Activated T-helper 17 cell treated with anti-CD3 and anti-CD28 coated beads, Interleukin-2, amount 50 U/mL, for 72 hours (primary cell): Measurements from ENCODE around the gene SAMD13. TPM values are rescaled to one million over a fixed set of nuclear protein-coding genes. Genes with fewer than 3 reads are reported as not detected.

Experiments used
- ATAC-seq: fragments of 150-1000 bp; cut with Tn5 transposase; replicated peaks from 2 replicates; pipeline ENCODE4 v1.10.0; 2021; ENCODE audit warnings: mild to moderate bottlenecking, moderate library complexity
- H3K27ac Mint-ChIP-seq: one replicate; pipeline ENCODE4 v1.8.0; 2022; ENCODE audit warnings: mixed read lengths
- H3K27me3 Mint-ChIP-seq: one replicate; pipeline ENCODE4 v1.8.0; 2022; ENCODE audit warnings: mixed read lengths
- H3K36me3 Mint-ChIP-seq: one replicate; pipeline ENCODE4 v1.8.0; 2022; ENCODE audit warnings: low read depth, mild to moderate bottlenecking, mixed read lengths
- H3K4me1 Mint-ChIP-seq: one replicate; pipeline ENCODE4 v1.8.0; 2022; ENCODE audit warnings: mixed read lengths
- H3K4me3 Mint-ChIP-seq: one replicate; pipeline ENCODE4 v1.8.0; 2022; ENCODE audit warnings: mild to moderate bottlenecking, mixed read lengths
- H3K9me3 Mint-ChIP-seq: one replicate; pipeline ENCODE4 v1.8.0; 2022; ENCODE audit warnings: mixed read lengths
- total RNA-seq, 2 donors: library from RNA; stranded (reverse); gene quantifications; one replicate each; pipeline ENCODE4 v1.2.3, GENCODE V29; 2022

Gene SAMD13
- total RNA-seq, 2 donors from 2014 or later = not detected

- Mint-ChIP-seq H3K36me3 (no peaks in the 10 kb centered on the region), H3K27me3 (no peaks in the 10 kb centered on the region), H3K9me3 (no peaks in the 10 kb centered on the region), H3K4me3 (no peak overlapping the region), H3K27ac (no peak overlapping the region), H3K4me1 (no peaks in the 10 kb centered on the region)
- peak; percentile 92 for ATAC-seq
Observed at GRCh38 chr1:84365225-84366221, 64.0 kb downstream of the SAMD13 start.

DNA sequence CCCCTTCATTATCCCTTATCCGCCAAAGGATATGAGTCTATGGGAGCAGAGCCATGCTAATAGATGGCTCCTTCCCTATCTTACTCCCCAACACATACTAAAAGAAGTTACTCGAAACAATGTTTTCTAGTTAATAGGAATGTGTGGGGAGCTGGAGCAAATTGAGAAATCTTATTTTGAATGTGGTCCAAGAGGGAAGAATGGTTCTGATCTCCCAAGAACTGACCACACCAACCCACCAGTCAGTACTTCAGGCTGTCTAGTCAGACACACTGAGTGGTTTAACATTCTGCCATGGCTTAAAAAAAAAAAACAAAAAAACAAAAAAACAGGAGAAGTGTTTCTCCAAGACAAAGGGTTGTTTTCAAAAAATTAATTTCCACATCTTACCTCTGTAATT lies 65.3 kb downstream of the SAMD13 start:
- Mint-ChIP-seq H3K27ac (no peak overlapping the region), H3K4me3 (no peak overlapping the region), H3K4me1 (no peaks in the 10 kb centered on the region), H3K36me3 (no peaks in the 10 kb centered on the region), H3K9me3 (no peaks in the 10 kb centered on the region), H3K27me3 (no peaks in the 10 kb centered on the region)
- no peak for ATAC-seq

GRCh38 chr1:84367219-84367618 lies 65.7 kb downstream of the SAMD13 start:
- Mint-ChIP-seq H3K4me3 (no peak overlapping the region), H3K27ac (no peak overlapping the region), H3K9me3 (no peaks in the 10 kb centered on the region), H3K27me3 (no peaks in the 10 kb centered on the region), H3K36me3 (no peaks in the 10 kb centered on the region), H3K4me1 (no peaks in the 10 kb centered on the region)
- no peak for ATAC-seq

- no peaks in the 10 kb centered on the region for H3K9me3 Mint-ChIP-seq
- no peak overlapping the region for H3K4me3 Mint-ChIP-seq
- no peaks in the 10 kb centered on the region for H3K36me3 Mint-ChIP-seq
- no peak for ATAC-seq
- H3K27ac Mint-ChIP-seq = no peak overlapping the region
- no peaks in the 10 kb centered on the region for H3K27me3 Mint-ChIP-seq
- no peaks in the 10 kb centered on the region for H3K4me1 Mint-ChIP-seq
Observed at GRCh38 chr1:84368441-84368840, 66.9 kb downstream of the SAMD13 start.

- no peak for ATAC-seq
- Mint-ChIP-seq H3K27me3 (no peaks in the 10 kb centered on the region), H3K9me3 (no peaks in the 10 kb centered on the region), H3K27ac (no peak overlapping the region), H3K4me1 (no peaks in the 10 kb centered on the region), H3K4me3 (no peak overlapping the region), H3K36me3 (no peaks in the 10 kb centered on the region)
Observed at GRCh38 chr1:84370266-84370665, 68.8 kb downstream of the SAMD13 start.

- no peak for ATAC-seq
- Mint-ChIP-seq H3K27ac (no peak overlapping the region), H3K27me3 (no peaks in the 10 kb centered on the region), H3K4me3 (no peak overlapping the region), H3K9me3 (no peaks in the 10 kb centered on the region), H3K36me3 (no peaks in the 10 kb centered on the region), H3K4me1 (no peaks in the 10 kb centered on the region)
Observed at GRCh38 chr1:84370831-84371394, 69.4 kb downstream of the SAMD13 start.

DNA sequence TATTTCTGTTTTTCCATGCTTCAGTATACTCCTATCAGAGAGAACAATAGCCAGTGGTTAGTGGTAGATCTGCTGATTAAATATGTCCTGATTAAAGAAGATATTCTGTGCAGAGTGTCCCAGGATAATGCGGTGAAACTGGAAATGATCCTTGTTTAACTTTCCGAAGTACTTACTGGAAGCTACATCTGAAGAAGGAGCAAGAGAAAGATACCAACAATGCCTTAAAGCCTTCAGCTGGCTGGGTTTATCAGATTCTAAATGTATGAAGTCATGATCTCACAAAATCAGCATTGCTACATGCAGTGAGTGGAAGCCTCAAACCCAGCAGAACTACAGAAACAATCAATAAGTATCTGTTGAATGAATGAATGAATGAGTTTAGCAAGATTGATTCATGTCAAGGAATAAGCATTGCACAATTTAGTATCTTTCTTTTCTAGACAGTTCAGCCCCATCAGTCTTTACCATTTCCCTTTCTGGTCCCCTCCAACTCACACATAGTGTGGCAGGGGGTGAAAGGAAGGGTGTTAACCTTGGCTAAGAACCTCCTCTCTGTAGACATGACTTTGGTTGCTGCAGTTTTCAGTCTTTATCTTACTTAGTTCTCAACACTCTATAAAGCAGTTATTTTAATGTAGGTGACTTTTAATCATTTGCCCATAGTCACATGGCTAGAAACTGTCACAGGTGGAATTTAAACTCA lies 72.1 kb downstream of the SAMD13 start:
- Mint-ChIP-seq H3K4me1 (no peaks in the 10 kb centered on the region), H3K36me3 (no peaks in the 10 kb centered on the region), H3K27ac (no peak overlapping the region), H3K27me3 (no peaks in the 10 kb centered on the region), H3K9me3 (no peaks in the 10 kb centered on the region), H3K4me3 (no peak overlapping the region)
- no peak for ATAC-seq

- ATAC-seq = no peak
- H3K36me3 Mint-ChIP-seq = no peaks in the 10 kb centered on the region
- no peaks in the 10 kb centered on the region for H3K27me3 Mint-ChIP-seq
Observed at GRCh38 chr1:84374991-84375696, 73.6 kb downstream of the SAMD13 start.

GRCh38 chr1:84376000-84376910 lies 74.7 kb downstream of the SAMD13 start:
- no peak for ATAC-seq
- Mint-ChIP-seq H3K9me3 (no peaks in the 10 kb centered on the region), H3K27me3 (no peaks in the 10 kb centered on the region), H3K36me3 (no peaks in the 10 kb centered on the region), H3K4me1 (no peaks in the 10 kb centered on the region), H3K27ac (no peak overlapping the region), H3K4me3 (no peak overlapping the region)

More at GRCh38 chr1:84374991-84375696, 73.6 kb downstream of the SAMD13 start:
- no peak overlapping the region for H3K27ac Mint-ChIP-seq
- no peaks in the 10 kb centered on the region for H3K9me3 Mint-ChIP-seq
- no peaks in the 10 kb centered on the region for H3K4me1 Mint-ChIP-seq
- H3K4me3 Mint-ChIP-seq = no peak overlapping the region

GRCh38 chr1:84377480-84378095 lies 76.1 kb downstream of the SAMD13 start:
- Mint-ChIP-seq H3K4me3 (no peak overlapping the region), H3K27ac (no peak overlapping the region), H3K27me3 (peaks cover 5% of the 10 kb centered on the region), H3K4me1 (no peaks in the 10 kb centered on the region), H3K9me3 (no peaks in the 10 kb centered on the region), H3K36me3 (no peaks in the 10 kb centered on the region)
- no peak for ATAC-seq

DNA sequence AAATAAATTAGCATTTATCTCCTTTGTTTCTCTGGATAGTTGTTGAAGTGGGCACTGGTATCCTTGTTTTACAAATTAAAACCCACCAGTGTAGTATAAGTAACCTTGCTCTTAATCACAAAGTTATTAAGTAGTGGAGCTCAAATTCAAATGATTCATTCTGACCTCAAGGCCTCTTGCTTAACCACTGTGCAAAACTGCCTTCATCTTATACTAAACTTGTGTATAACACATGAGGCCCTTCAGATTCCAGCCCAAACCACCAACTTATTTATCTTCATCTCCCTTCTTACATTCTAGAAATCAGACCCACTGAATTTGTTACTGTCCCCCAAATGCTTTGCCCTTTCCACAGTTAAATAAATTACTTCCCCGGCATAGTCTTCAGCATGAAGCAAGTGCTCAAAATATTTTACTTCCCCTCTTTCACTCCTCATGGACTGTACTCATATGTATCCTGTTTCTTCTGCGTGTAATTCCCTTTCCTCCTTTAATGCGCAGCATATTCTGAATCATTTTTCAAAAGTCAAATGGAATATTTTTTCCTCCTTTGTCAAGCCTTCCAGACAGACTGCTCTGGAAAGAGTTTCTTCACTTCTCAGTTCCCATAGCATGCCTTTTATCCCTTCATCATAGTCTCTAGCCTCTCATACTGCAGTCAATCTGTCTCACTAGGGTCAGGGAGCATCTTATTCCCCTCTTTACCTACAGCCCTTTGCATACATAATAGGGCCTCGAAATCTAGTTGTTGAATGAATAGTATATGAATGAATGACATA lies 77.8 kb downstream of the SAMD13 start:
- ATAC-seq = no peak
- H3K36me3 Mint-ChIP-seq = no peaks in the 10 kb centered on the region
- H3K4me1 Mint-ChIP-seq = no peaks in the 10 kb centered on the region
- no peak overlapping the region for H3K4me3 Mint-ChIP-seq
- H3K27me3 Mint-ChIP-seq = peaks cover 9% of the 10 kb centered on the region
- H3K27ac Mint-ChIP-seq = no peak overlapping the region
- no peaks in the 10 kb centered on the region for H3K9me3 Mint-ChIP-seq

GRCh38 chr1:84379917-84380180 lies 78.3 kb downstream of the SAMD13 start:
- no peak for ATAC-seq
- H3K36me3 Mint-ChIP-seq = no peaks in the 10 kb centered on the region
- peaks cover 9% of the 10 kb centered on the region for H3K27me3 Mint-ChIP-seq
- no peak overlapping the region for H3K27ac Mint-ChIP-seq
- no peaks in the 10 kb centered on the region for H3K4me1 Mint-ChIP-seq
- no peaks in the 10 kb centered on the region for H3K9me3 Mint-ChIP-seq
- no peak overlapping the region for H3K4me3 Mint-ChIP-seq

- ATAC-seq = no peak
- Mint-ChIP-seq H3K27me3 (peaks cover 9% of the 10 kb centered on the region), H3K36me3 (no peaks in the 10 kb centered on the region), H3K9me3 (no peaks in the 10 kb centered on the region), H3K4me1 (no peaks in the 10 kb centered on the region), H3K27ac (no peak overlapping the region), H3K4me3 (no peak overlapping the region)
Observed at GRCh38 chr1:84382127-84382526, 80.6 kb downstream of the SAMD13 start.
